ENCODE data around the gene DCX.

Gene DCX

DNA sequence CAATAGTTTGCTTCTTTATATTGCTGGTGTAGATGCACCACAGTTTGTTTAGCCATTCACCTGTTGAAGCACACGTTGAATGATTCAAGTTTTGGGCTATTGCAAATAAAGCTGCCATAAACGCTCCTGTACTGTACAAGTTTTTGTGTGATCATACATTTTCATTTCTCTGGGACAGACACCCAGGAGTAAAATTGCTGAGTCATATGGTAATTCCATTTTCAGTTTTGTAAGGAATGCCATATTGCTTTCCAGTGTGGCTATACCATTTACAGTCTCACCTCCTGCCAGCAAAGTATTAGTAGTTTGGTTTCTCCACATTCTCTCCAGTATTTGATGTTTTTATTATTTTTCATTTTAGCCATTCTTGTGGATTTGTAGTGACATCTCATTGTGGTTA is 109.7 kb downstream of the DCX start:
- no peak for FAIRE-seq

- FAIRE-seq, result no peak
Observed at GRCh38 chrX:111288841-111289240, 123.2 kb downstream of the DCX start.

- FAIRE-seq, result no peak
Observed at GRCh38 chrX:111284631-111285293, 127.2 kb downstream of the DCX start.

DNA sequence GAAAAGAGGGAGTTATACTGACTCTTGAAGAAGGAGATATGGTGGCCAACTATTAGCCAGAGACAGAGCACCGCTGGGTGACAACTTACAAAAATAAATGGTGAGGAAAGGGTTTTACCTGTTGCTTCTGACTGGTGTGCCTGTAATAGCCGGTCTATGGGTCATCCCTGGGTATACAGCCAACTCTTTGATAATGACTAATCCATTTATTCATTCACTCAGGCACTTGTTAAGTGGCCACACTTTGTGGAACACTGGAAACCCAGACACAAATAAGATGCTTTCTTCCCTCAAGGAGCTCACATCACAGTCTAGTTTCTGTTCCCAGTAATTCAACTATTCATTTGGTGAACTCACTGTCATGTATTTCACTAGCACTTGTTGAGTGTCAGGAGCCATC is 128.5 kb downstream of the DCX start:
- no peak for FAIRE-seq

GRCh38 chrX:111282991-111283390 is 129.0 kb downstream of the DCX start:
- FAIRE-seq, result no peak

DNA sequence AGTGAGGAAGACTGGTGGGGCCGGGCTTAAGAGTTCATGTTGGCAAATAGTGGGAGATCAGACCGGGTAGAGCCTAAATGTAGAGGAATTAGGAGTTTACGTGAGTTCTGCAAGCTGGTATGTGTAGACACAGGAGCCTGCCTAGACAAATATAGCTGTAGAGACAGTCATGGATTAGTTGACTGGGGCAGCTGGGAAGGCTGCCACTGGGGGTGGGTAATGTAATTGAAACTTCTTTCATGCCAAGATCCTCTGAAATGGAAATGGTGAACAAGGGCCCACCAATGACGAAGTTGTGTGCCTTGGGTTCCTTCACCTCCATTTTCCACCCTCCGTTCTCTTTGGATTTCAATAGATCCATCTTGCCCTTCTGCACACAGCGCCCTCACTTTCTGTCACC is 129.9 kb downstream of the DCX start:
- FAIRE-seq, result no peak

DNA sequence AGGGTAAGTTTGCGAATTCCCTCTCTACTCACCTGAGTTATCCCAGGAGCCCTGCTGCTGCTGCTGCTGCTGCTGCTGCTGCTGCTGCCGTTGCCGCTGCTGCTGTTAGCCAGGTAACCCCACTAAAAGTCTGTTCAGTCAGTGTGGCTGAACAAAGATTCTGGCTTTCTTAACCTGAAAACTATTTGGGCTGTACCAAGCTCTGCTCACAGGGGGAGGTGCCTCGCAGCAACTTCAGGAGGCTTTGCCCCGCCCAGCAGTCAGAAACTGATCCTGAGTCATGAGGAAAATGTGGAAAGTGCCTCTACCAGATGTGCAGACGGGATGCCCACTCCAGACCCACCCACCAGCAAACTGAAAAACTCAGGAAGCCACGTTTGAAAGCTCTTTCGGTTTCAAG is 141.7 kb downstream of the DCX start, which contains the start of gene CAPN6:
Gene CAPN6, minus strand, starts transcription at position 145 of the 400 bp plus-strand sequence. CDS start 6,547 bp downstream, outside the sequence.
- FAIRE-seq, result no peak

DNA sequence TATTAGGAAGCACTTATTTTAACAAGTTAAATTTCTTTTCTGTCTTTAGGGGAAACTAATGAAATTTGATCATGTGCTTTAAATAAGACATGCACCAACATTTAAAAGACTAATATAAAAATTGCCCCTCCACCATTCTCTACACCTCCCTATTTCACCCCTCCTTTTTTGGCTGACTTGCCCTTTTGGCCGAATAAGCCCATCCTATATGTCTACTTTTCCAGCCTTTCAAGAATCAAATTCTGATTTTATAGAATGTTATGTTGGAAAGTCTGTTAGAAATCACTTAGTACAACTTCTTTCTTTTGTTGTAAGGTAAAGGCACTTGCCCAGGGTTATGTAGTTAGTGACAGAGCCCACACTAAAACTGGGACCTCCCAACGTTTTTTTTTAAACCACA is 143.5 kb downstream of the DCX start:
- no peak for FAIRE-seq

GRCh38 chrX:111265486-111265885 is 146.5 kb downstream of the DCX start:
- FAIRE-seq, result no peak

DNA sequence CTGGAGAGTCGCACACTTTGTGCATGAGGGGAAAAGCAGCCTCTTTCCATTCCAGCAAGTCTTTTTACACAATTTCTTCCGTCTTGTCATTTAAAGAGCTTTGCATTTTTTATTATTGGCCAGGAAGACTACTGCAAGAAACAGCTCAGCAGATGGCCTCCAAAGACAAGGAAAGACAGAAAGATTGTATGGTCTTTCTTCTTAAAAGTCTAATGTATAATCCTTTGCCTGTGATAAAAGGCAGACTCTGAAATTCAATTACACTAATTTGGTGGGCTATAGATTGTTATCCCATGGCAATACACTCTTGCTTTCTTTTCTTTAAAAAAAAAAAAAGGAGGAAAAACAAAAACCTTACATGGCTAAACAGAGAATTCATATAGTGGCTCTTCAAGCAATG is 147.6 kb downstream of the DCX start:
- no peak for FAIRE-seq

- FAIRE-seq, result no peak
Observed at GRCh38 chrX:111262086-111262485, 149.9 kb downstream of the DCX start.

DNA sequence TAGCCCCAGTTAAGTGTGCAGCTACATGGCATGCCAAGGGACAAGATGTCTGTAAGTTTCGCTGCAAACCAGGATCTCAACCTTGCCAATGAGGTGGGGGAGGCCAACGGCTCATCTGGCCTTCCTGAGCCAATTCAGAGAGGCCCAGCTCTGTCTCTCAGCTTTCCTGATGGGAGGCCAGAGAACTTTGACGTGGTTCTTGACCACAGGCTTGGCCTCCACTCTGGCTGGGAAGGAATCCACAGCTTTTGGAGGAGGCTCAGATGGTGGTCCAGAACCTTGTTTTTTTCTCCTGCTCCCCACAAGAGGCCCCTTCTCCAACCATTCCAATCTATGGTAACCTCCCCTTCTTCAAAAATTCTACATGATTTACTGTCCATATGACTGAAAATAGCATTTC is 151.5 kb downstream of the DCX start:
- FAIRE-seq, result no peak

DNA sequence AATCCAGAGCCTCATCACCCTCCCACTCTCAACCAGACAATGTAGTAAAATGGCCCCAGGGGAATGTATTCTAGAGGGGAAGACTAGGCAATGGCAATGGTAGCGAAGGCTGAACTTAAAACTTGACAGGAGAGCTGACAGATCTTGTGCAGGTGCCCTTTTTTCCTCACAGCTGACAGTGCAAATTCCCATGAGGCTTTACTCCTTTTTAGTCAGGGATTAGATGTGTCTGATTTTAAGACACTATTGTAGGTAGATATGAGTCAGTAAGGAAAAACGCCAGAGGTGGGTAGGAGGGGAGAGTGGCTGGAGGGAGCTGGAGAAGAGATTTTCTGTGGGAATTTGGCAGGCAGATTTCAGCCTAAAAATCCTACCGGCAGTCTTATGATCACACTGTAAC is 152.4 kb downstream of the DCX start:
- no peak for FAIRE-seq

DNA sequence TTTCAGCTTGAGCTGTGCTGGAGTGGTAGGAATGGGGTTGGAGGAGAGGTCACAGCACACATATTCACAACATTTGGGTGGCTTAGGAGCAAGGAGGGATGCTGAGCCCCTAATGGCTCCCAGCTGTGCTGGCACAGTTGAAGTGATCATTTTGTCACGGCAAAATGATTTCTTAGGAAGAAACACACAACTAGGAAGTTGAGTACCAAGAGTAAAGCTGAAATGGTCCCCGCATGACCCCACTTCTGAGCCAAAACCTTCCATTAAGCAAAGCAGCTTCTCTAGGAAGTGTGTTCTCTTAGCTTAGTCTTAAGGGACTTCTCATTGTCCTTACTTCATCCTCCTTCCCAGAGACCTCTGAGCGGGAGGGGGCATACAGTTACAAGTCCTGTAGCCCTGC is 154.3 kb downstream of the DCX start:
- no peak for FAIRE-seq

- FAIRE-seq, result no peak
Observed at GRCh38 chrX:111254896-111255693, 156.9 kb downstream of the DCX start.

DNA sequence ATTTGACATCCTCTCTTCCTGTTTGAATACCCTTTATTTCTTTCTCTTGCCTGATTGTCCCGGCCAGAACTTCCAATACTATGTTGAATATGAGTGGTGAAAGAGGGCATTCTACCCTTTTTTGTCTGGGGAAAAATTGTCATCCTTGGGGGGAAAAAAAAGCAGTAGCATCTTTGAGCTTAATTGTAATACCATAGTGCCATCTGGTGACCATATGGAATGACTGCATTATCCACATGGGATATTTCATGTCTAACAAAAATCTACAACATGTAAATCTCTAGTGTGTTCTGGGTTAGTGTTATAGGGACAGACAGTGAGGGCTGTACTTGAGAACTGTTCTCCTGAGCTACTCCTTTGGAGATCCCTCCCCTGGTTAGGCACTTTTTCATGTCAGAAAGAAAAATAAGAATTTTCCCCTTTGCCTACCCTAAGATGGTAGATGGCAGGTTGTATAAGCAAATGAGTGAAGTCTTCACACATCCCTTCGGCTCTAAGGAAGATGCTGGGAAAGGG is 167.7 kb downstream of the DCX start:
- peak; percentile 62 for FAIRE-seq
